Ovary (tissue), 3 donors: ENCODE data around the gene UBR1.

Experiments
- POLR2A ChIP-seq: fragments of 450-650 bp; IDR thresholded peaks from one replicate; pipeline ENCODE4 v1.6.1; 2017; ENCODE audit warnings: antibody characterized with exemption, mild to moderate bottlenecking, moderate library complexity
- TF ChIP-seq, protein P1 (sequence below), 3 donors: fragments of 450-650 bp in 2 of 3; fragments of 200-600 bp in 1 of 3; IDR thresholded peaks; one replicate each; pipeline versions ENCODE4 v1.5.1 to v1.8.0; 2016 to 2022; ENCODE audit warnings: antibody characterized with exemption in 3 of 3, mild to moderate bottlenecking in 1 of 3
- donor health status: DM: no; HTN: no; CAD: no.

DNA sequence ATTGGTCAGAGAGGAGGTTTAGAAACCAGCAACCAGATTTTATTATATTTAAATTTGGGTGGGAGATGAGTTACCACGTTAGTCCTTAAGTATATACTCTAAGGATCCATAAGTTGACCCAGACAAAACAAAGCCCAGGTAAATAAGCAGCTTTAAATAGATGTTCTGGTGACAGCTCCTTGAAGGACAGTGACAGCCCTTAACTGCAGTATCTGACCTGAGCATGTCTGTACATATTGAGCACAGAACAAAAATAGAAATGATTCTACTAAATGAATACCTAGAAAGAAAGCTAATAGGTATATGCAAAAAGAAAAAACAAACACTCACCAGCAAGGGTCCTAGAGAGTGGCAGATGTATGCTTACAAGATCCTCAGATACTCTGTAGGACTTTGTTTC lies 63.0 kb downstream of the UBR1 start:
- TF ChIP-seq, protein P1, sequence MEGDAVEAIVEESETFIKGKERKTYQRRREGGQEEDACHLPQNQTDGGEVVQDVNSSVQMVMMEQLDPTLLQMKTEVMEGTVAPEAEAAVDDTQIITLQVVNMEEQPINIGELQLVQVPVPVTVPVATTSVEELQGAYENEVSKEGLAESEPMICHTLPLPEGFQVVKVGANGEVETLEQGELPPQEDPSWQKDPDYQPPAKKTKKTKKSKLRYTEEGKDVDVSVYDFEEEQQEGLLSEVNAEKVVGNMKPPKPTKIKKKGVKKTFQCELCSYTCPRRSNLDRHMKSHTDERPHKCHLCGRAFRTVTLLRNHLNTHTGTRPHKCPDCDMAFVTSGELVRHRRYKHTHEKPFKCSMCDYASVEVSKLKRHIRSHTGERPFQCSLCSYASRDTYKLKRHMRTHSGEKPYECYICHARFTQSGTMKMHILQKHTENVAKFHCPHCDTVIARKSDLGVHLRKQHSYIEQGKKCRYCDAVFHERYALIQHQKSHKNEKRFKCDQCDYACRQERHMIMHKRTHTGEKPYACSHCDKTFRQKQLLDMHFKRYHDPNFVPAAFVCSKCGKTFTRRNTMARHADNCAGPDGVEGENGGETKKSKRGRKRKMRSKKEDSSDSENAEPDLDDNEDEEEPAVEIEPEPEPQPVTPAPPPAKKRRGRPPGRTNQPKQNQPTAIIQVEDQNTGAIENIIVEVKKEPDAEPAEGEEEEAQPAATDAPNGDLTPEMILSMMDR (IDR thresholded peaks at IDR 0.05), result no peak
- no peak for TF ChIP-seq POLR2A
